ENCODE results near the gene SERPINB4.
A peak's percentile ranks its signal among the peaks of the same experiment; 100 is the strongest.
"Not testable (repeated sequence)": the region's sequence is repeated elsewhere in the genome, so short reads cannot be mapped to it uniquely, and the experiment has no call there.

Gene SERPINB4

DNA sequence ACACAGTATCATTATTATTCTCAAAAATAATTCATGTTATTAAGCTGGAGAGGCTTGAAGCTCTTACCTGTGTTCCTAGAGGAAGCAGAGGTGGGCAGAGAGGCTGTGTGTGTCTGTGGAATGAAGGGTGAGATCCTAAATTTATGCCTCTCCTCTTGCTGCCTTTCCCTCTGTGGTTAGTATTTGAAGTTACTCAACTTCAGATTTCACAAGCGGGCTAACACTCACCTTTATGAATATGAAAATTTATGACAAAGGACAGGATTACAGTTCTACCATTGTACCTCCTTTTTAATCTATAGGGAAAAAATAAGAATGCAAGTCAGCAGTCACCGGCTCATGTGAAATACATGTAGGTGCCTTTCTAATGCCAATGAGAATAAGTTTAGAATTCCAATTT lies at the start of gene SERPINB4:
TSS of gene SERPINB4 (minus strand) at position 115 of the 400 bp plus-strand sequence. CDS start 679 bp downstream, outside the sequence.
- DNase-seq: not testable (repeated sequence)

DNA sequence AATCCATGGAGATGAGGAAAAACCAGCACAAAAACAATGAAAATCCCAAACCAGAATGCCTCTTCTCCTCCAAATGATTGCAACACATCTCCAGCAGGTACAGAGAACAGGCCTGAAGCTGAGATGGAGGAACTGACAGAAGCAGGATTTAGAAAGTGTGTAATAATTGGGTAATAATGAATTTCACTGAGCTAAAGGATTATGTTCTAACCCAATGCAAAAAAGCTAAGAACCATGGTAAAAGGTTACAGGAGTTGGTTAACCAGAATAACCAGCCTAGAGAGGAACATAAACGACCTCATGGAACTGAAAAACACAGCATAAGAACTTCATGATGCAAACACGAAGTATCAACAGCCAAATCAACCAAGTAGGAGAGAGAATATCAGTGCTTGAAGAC lies 45.0 kb upstream of the SERPINB4 start:
- no peak for DNase-seq

- DNase-seq: no peak
Observed at GRCh38 chr18:63686871-63687270, 42.8 kb upstream of the SERPINB4 start.

- DNase-seq: no peak
Observed at GRCh38 chr18:63684718-63685117, 40.7 kb upstream of the SERPINB4 start.

DNA sequence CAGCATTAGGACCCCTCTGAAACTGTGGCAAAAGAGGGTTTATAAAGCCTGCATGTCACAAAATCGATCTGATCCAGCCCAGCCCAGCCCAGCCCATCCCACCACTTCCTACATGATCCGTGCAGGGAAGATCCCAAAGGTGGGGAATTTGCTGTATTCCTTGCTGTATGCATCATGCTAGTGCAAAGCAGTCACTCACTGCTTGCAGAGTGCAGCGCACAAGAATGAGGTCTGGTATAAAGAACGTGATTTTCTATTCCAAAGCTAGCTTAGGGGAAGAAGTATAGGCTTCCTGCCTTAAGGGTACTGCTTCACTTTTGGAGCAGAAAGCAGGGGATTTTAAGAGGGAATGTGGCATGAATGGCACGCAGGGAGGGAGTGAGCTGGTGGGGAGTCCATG lies 39.8 kb upstream of the SERPINB4 start:
- no peak for DNase-seq

- DNase-seq: no peak
Observed at GRCh38 chr18:63683152-63683551, 39.1 kb upstream of the SERPINB4 start.

DNA sequence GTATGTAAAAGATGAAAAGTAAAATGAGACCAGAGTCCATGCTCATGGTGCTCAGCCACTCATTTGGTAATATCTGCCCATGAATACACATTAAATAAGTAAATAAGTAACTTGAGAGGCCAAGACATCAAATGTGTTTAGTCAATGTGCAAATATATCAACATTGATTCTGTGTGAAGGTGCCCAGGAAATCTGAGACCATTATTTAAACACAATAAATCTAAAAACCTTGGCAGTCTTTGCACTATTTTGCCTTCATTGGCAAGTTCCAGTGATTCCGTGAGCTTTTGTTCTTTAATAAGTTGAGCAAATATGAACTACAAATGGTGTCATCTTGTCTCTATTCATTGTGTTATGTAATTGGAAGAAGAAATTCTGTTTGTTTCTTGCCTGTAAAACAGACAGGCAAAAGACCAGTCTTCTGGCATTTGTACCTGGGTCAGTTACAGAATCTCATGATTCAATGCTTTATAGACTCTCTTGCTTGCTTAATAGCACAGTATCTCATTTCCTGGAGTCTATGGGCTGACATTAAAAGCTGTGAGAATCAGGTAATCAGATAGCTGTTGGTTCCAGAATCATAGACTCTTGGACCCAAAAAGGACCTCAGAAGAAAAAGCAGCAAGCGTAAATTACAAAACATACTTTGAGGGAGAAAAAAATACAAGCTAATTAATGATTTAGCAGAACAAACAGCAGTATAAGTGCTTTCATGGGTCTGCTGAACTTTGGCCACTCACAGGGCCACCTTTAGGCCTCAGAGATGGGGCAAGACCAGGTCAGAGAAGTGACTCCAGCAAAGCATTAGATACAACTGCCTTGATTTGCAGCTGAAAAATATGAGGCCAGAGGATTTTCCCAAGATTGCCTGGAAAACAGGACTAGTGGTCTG lies 37.6 kb upstream of the SERPINB4 start:
- DNase-seq: no peak

DNA sequence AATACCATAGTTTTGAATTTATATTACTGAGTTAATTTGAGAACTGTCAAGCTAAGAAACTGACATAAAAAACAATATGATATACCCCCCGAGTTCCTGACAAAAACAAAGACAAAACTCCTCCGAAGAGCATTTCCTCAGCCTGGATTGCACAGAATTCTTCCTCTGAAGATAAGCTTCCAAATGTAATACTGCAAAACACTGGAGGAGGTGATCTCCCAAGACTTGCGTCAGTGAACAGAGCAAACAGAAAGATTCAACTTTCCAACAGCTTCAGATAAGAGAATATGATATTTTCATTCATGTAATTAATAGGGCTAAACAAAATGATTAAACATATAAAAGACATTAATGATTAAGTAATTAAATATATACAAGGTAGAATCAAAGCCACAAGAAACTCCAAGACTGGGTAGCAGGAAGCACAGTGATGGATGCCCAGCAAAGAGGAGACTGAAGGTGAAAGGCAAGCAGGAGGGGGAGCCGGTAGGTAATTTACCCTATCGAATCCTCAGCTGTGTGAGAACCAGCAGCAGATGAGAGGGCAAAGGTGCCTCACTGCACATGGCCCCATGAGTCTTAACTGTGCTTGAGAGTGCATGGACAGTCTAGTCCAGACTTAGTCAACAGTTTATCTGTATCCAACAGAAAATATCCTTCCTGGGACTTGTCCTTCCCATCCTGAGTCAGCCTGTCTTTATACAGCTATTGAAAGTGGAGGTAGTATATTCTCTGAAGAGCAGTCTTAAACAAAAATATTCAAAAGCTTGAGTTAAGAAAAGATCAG lies 36.0 kb upstream of the SERPINB4 start:
- no peak for DNase-seq

- peak; percentile 37 for DNase-seq
Observed at GRCh38 chr18:63677500-63678225, 33.6 kb upstream of the SERPINB4 start.

DNA sequence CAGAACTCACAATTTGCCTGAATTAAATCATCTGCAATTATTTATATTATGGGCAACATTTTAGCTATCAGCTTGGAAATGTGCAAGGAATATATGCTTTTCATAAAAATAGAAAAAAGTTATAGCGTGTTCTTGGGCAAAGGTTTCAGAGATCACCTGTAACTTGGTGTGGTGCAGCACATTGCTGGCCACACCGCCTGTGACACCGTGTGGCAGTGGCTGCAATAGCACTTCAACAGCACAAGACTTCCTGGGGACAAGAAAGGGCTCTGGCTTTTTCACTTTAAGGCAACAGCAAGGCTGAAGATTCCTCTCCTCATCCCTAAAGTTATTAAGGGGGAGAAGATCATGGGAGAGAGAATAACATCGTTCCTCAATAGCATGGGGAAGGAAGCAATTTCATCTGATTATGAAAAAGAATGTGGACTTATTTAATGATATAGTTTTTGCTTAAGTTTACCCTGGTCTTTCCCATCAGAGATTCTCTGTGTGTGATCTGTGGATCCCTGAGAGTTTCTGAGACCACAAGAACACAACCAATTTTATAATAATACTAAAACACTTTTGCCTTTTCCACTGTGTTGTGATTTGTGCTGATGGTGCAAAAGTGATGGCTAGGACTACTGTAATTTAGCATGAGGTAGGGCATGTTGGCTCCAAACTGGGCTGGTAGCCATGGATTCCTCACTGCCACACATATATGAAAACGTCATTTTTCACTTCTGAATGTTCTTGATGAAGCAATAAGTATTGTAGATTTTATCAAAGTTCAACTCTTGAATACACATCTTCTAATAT lies 32.7 kb upstream of the SERPINB4 start:
- DNase-seq: peak; percentile 7

DNA sequence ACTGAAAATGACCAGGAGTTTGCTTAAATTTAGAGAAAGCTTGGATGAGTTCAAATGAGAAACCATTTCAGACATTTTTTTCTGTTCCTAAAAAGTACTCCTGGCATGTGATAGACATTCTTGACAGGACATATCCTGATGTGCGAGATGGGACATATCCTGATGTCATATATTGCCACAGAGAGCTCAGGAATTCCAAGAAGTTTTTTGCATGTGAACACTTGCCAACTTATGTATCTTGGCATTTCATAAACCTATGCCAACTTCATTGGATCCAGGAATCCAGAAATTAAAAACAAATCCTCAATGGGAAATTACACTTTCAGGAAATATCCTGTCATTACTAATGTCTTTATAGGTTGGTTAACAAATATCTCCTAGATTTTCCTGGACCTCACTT lies 20.5 kb upstream of the SERPINB4 start:
- DNase-seq: no peak

GRCh38 chr18:63661750-63662149 lies 17.7 kb upstream of the SERPINB4 start, which contains the start of gene SERPINB3:
Gene SERPINB3 (minus strand): TSS chr18:63661893. CDS start chr18:63661216, 677 bp downstream.
- DNase-seq: not testable (repeated sequence)

DNA sequence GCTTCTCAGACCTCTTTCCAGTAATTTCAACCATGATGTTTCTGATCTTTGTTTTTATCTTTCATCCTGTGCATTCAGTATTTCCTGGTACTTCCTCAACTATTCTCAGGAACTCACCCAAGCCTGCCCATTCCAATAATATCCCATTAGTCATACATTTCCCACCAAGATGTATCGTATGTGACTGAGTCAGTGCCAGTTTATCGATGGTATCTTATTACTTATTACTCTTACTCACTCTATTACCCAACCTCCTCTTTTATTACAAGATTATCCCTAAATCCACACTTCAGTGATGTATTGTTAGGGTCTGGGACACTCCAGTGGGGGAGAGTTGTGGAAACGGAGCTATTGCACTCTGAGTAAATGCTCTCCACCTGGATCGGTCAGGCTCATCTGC lies 14.9 kb upstream of the SERPINB4 start:
- DNase-seq: not testable (repeated sequence)

DNA sequence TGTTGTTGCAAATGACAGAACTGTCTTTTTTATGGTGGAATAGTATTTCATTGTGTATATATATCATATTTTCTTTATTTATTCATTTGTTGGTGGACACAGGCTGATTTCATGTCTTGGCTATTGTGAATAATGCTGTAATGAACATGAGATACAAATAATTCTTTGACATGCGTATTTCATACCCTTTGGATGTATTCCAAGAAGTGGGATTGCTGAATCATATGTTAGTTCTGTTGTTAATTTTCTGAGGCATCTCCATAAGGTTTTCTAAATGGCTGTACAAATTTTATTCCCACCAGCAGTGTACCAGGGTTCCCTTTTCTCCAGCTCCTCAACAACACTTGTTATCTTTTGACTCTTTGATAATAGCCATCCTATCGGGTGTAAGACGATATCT lies 6.2 kb upstream of the SERPINB4 start:
- not testable (repeated sequence) for DNase-seq

GRCh38 chr18:63648241-63648640 lies 4.2 kb upstream of the SERPINB4 start:
- no peak for DNase-seq

DNA sequence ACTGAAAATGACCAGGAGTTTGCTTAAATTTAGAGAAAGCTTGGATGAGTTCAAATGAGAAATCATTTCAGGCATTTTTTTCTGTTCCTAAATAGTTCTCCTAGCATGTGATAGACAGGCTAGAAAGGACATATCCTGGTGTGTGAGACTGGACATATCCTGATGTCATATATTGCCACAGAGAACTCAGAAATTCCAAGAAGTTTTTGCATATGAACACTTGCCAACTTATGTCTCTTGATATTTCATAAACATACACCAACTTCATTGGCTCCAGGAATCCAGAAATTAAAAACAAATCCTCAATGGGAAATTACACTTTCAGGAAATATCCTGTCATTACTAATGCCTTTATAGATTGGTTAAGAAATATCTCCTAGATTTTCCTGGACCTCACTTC lies 2.9 kb upstream of the SERPINB4 start:
- peak; percentile 3 for DNase-seq

GRCh38 chr18:63644694-63645093 lies 638 bp upstream of the SERPINB4 start:
- not testable (repeated sequence) for DNase-seq

- not testable (repeated sequence) for DNase-seq
Observed at GRCh38 chr18:63642668-63643356, 1.2 kb downstream of the SERPINB4 start.

DNA sequence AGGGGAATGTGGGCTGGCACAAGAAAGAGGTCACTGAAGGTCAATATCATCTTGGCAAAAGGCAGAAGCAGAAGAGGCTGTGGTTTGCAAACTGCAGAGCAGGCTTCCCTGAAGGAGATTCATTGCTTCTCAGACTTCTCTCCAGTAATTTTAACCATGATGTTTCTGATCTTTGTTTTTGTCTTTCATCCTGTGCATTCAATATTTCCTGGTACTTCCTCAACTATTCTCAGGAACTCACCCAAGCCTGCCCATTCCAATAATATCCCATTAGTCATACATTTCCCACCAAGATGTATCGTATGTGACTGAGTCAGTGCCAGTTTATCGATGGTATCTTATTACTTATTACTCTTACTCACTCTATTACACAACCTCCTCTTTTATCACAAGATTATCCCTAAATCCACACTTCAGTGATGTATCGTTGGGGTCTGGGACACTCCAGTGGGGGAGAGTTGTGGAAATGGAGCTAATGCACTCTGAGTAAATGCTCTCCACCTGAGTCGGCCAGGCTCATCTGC lies 2.8 kb downstream of the SERPINB4 start:
- DNase-seq: not testable (repeated sequence)

- DNase-seq: no peak
Observed at GRCh38 chr18:63637703-63638102, 6.4 kb downstream of the SERPINB4 start.

GRCh38 chr18:63627819-63628218 lies 16.2 kb downstream of the SERPINB4 start:
- DNase-seq: no peak
